Nephron progenitor cell (in vitro differentiated cells): ENCODE measurements around the gene CPLANE1.

Experiments
- DNase-seq: peaks from one replicate; pipeline ENCODE4 v3.0.0; 2021
- H3K27ac Mint-ChIP-seq: 2 replicates; pipeline ENCODE4 v1.8.0; 2021; ENCODE audit warnings: mild to moderate bottlenecking, moderate library complexity, mixed read lengths
- H3K27me3 Mint-ChIP-seq: 2 replicates; pipeline ENCODE4 v1.8.0; 2021; ENCODE audit warnings: mild to moderate bottlenecking, low read depth, mixed read lengths; ENCODE audit not compliant: poor library complexity
- H3K36me3 Mint-ChIP-seq: 2 replicates; pipeline ENCODE4 v1.8.0; 2021; ENCODE audit warnings: low read depth, mixed read lengths
- H3K4me1 Mint-ChIP-seq: 2 replicates; pipeline ENCODE4 v1.8.0; 2021; ENCODE audit warnings: mixed read lengths
- H3K4me3 Mint-ChIP-seq: 2 replicates; pipeline ENCODE4 v1.8.0; 2021; ENCODE audit warnings: mild to moderate bottlenecking, moderate library complexity, mixed read lengths
- H3K9me3 Mint-ChIP-seq: 2 replicates; pipeline ENCODE4 v1.8.0; 2021; ENCODE audit warnings: mild to moderate bottlenecking, moderate library complexity, mixed read lengths
- CTCF ChIP-seq: fragments of 200-600 bp; sonication (generic); IDR thresholded peaks from 2 replicates; pipeline ENCODE4 v1.5.0; 2021; ENCODE audit warnings: antibody characterized with exemption

CPLANE1 gene

GRCh38 chr5:37184748-37185364 lies 64.3 kb downstream of the CPLANE1 start:
- H3K4me3 Mint-ChIP-seq = no peak overlapping the region
- H3K9me3 Mint-ChIP-seq = no peaks in the 10 kb centered on the region
- peaks cover 47% of the 10 kb centered on the region for H3K36me3 Mint-ChIP-seq
- no peak overlapping the region for H3K27ac Mint-ChIP-seq
- H3K4me1 Mint-ChIP-seq = no peaks in the 10 kb centered on the region
- H3K27me3 Mint-ChIP-seq = no peaks in the 10 kb centered on the region
- TF ChIP-seq CTCF = no peak
- no peak for DNase-seq

- H3K4me3 Mint-ChIP-seq = no peak overlapping the region
- no peak overlapping the region for H3K27ac Mint-ChIP-seq
- DNase-seq = no peak
- no peak for TF ChIP-seq CTCF
- no peaks in the 10 kb centered on the region for H3K4me1 Mint-ChIP-seq
- peaks cover 39% of the 10 kb centered on the region for H3K36me3 Mint-ChIP-seq
- no peaks in the 10 kb centered on the region for H3K27me3 Mint-ChIP-seq
- no peaks in the 10 kb centered on the region for H3K9me3 Mint-ChIP-seq
Observed at GRCh38 chr5:37182667-37183066, 66.5 kb downstream of the CPLANE1 start.

- no peaks in the 10 kb centered on the region for H3K27me3 Mint-ChIP-seq
- no peaks in the 10 kb centered on the region for H3K9me3 Mint-ChIP-seq
- H3K27ac Mint-ChIP-seq = no peak overlapping the region
- no peak overlapping the region for H3K4me3 Mint-ChIP-seq
- no peaks in the 10 kb centered on the region for H3K4me1 Mint-ChIP-seq
- DNase-seq = no peak
- H3K36me3 Mint-ChIP-seq = peaks cover 70% of the 10 kb centered on the region
- TF ChIP-seq CTCF = no peak
Observed at GRCh38 chr5:37174928-37175327, 74.2 kb downstream of the CPLANE1 start.

GRCh38 chr5:37172957-37173356 lies 76.2 kb downstream of the CPLANE1 start:
- Mint-ChIP-seq H3K27ac (no peak overlapping the region), H3K27me3 (no peaks in the 10 kb centered on the region), H3K36me3 (peaks cover 76% of the 10 kb centered on the region), H3K9me3 (no peaks in the 10 kb centered on the region), H3K4me1 (no peaks in the 10 kb centered on the region), H3K4me3 (no peak overlapping the region)
- no peak for TF ChIP-seq CTCF
- DNase-seq = no peak

GRCh38 chr5:37170856-37171255 lies 78.3 kb downstream of the CPLANE1 start:
- Mint-ChIP-seq H3K4me1 (no peaks in the 10 kb centered on the region), H3K27ac (no peak overlapping the region), H3K9me3 (no peaks in the 10 kb centered on the region), H3K27me3 (no peaks in the 10 kb centered on the region), H3K36me3 (peaks cover 58% of the 10 kb centered on the region), H3K4me3 (no peak overlapping the region)
- DNase-seq = no peak
- TF ChIP-seq CTCF = no peak

GRCh38 chr5:37166197-37166596 lies 83.0 kb downstream of the CPLANE1 start:
- Mint-ChIP-seq H3K9me3 (no peaks in the 10 kb centered on the region), H3K4me1 (no peaks in the 10 kb centered on the region), H3K36me3 (peaks cover 42% of the 10 kb centered on the region), H3K27me3 (no peaks in the 10 kb centered on the region), H3K4me3 (no peak overlapping the region), H3K27ac (no peak overlapping the region)
- no peak for DNase-seq
- TF ChIP-seq CTCF = no peak
